Neural cell (in vitro differentiated cells): ENCODE data around the gene WDR82. TPM values are rescaled to one million over a fixed set of nuclear protein-coding genes. Genes with fewer than 3 reads are reported as not detected.

ENCODE experiments used
- H2AFZ ChIP-seq: fragments of 200-600, 300-800 bp; sonication (generic), shearing (Covaris generic); 2 replicates; pipeline ENCODE4 v1.6.0; 2014; ENCODE audit warnings: low read depth, mild to moderate bottlenecking, antibody characterized with exemption, low read length, moderate library complexity
- H3F3A ChIP-seq: fragments of 200-600 bp; shearing (Covaris generic); 2 replicates; pipeline ENCODE4 v1.6.1; 2016; ENCODE audit warnings: mild to moderate bottlenecking, moderate library complexity, mixed read lengths, antibody characterized with exemption, low read length; ENCODE audit not compliant: insufficient read depth, poor library complexity, severe bottlenecking
- H3K27ac ChIP-seq: fragments of 200-600, 300-800 bp; sonication (generic), shearing (Covaris generic); 2 replicates; pipeline ENCODE4 v1.5.1; 2014; ENCODE audit warnings: mild to moderate bottlenecking, low read length, moderate library complexity
- H3K27me3 ChIP-seq: fragments of 300-800, 200-600 bp; sonication (generic), shearing (Covaris generic); 2 replicates; pipeline ENCODE4 v1.6.0; 2014; ENCODE audit warnings: mild to moderate bottlenecking, low read depth, low read length, moderate library complexity; ENCODE audit not compliant: insufficient read depth
- H3K36me3 ChIP-seq: fragments of 300-800, 200-600 bp; sonication (generic), shearing (Covaris generic); 2 replicates; pipeline ENCODE4 v1.5.1; 2014; ENCODE audit warnings: mild to moderate bottlenecking, antibody characterized with exemption, low read length, moderate library complexity; ENCODE audit not compliant: insufficient read depth
- H3K4me2 ChIP-seq: fragments of 300-800, 200-600 bp; sonication (generic), shearing (Covaris generic); 2 replicates; pipeline ENCODE4 v1.6.0; 2014; ENCODE audit warnings: mild to moderate bottlenecking, low read length
- H3K4me3 ChIP-seq: fragments of 300-800, 200-600 bp; sonication (generic), shearing (Covaris generic); 2 replicates; pipeline ENCODE4 v1.5.1; 2014; ENCODE audit warnings: mild to moderate bottlenecking, low read length, moderate library complexity
- H3K79me2 ChIP-seq: fragments of 200-600 bp; shearing (Covaris generic); replicated peaks from 2 replicates; pipeline ENCODE4 v1.6.0; 2014; ENCODE audit warnings: mild to moderate bottlenecking, low read length, moderate library complexity; ENCODE audit not compliant: insufficient read depth
- H3K9ac ChIP-seq: fragments of 300-800, 200-600 bp; sonication (generic), shearing (Covaris generic); 2 replicates; pipeline ENCODE4 v1.6.1; 2016; ENCODE audit warnings: mild to moderate bottlenecking, low read length, mixed read lengths
- H3K9me2 ChIP-seq: fragments of 200-600 bp; shearing (Covaris generic); 2 replicates; pipeline ENCODE4 v1.6.1; 2016; ENCODE audit warnings: mild to moderate bottlenecking, low read length, mixed read lengths; ENCODE audit not compliant: insufficient read depth
- H3K9me3 ChIP-seq: fragments of 200-600, 300-800 bp; sonication (generic), shearing (Covaris generic); 2 replicates; pipeline ENCODE4 v1.6.1; 2016; ENCODE audit warnings: mild to moderate bottlenecking, mixed run types, low read length, moderate library complexity, mixed read lengths
- H4K20me1 ChIP-seq: fragments of 200-600 bp; shearing (Covaris generic); 2 replicates; pipeline ENCODE4 v1.6.1; 2016; ENCODE audit warnings: mild to moderate bottlenecking, mixed run types; ENCODE audit not compliant: insufficient read depth
- EP300 ChIP-seq: fragments of 450-650 bp; conservative IDR thresholded peaks from 2 replicates; pipeline ENCODE4 v1.6.1; 2014; ENCODE audit warnings: antibody characterized with exemption, mild to moderate bottlenecking, moderate library complexity; ENCODE audit not compliant: poor library complexity, severe bottlenecking
- EZH2 ChIP-seq: fragments of 200-600, 300-800 bp; shearing (Covaris generic), sonication (generic); IDR thresholded peaks from 2 replicates; pipeline ENCODE4 v1.6.1; 2014; ENCODE audit warnings: antibody characterized with exemption, low read length, borderline replicate concordance, mild to moderate bottlenecking; ENCODE audit not compliant: insufficient read depth, poor library complexity, severe bottlenecking
- MXI1 ChIP-seq: fragments of 450-650 bp; conservative IDR thresholded peaks from 2 replicates; pipeline ENCODE4 v1.6.1; 2014; ENCODE audit warnings: antibody characterized with exemption, mild to moderate bottlenecking; ENCODE audit not compliant: poor library complexity, severe bottlenecking
- POLR2AphosphoS5 ChIP-seq: IDR thresholded peaks from 2 replicates; pipeline ENCODE4 v1.6.1; 2012
- RAD21 ChIP-seq: fragments of 450-650 bp; conservative IDR thresholded peaks from 2 replicates; pipeline ENCODE4 v1.6.1; 2014; ENCODE audit warnings: antibody characterized with exemption, mild to moderate bottlenecking, moderate library complexity
- SMC3 ChIP-seq: fragments of 450-650 bp; conservative IDR thresholded peaks from 2 replicates; pipeline ENCODE4 v1.6.1; 2014; ENCODE audit warnings: antibody characterized with exemption, mild to moderate bottlenecking, moderate library complexity; ENCODE audit not compliant: poor library complexity
- TAF1 ChIP-seq: IDR thresholded peaks from 2 replicates; pipeline ENCODE4 v1.6.1; 2012; ENCODE audit warnings: low read depth
- polyA plus RNA-seq: library from polyadenylated mRNA; depleted of rRNA; stranded (reverse); fragments of >200 nt; gene quantifications from 2 replicates; pipeline ENCODE4 v1.2.3, GENCODE V29; 2014
- TF ChIP-seq, protein P1 (sequence below): fragments of 450-650 bp; IDR thresholded peaks from 2 replicates; pipeline ENCODE4 v1.5.1; 2014; ENCODE audit warnings: antibody characterized with exemption, mild to moderate bottlenecking, moderate library complexity; ENCODE audit not compliant: poor library complexity, severe bottlenecking
- TF ChIP-seq, protein P2 (sequence below): IDR thresholded peaks from 2 replicates; pipeline ENCODE4 v1.6.1; 2012; ENCODE audit warnings: borderline replicate concordance

WDR82 gene
- polyA plus RNA-seq, 1 donor from 2014 or later, result 163 TPM

DNA sequence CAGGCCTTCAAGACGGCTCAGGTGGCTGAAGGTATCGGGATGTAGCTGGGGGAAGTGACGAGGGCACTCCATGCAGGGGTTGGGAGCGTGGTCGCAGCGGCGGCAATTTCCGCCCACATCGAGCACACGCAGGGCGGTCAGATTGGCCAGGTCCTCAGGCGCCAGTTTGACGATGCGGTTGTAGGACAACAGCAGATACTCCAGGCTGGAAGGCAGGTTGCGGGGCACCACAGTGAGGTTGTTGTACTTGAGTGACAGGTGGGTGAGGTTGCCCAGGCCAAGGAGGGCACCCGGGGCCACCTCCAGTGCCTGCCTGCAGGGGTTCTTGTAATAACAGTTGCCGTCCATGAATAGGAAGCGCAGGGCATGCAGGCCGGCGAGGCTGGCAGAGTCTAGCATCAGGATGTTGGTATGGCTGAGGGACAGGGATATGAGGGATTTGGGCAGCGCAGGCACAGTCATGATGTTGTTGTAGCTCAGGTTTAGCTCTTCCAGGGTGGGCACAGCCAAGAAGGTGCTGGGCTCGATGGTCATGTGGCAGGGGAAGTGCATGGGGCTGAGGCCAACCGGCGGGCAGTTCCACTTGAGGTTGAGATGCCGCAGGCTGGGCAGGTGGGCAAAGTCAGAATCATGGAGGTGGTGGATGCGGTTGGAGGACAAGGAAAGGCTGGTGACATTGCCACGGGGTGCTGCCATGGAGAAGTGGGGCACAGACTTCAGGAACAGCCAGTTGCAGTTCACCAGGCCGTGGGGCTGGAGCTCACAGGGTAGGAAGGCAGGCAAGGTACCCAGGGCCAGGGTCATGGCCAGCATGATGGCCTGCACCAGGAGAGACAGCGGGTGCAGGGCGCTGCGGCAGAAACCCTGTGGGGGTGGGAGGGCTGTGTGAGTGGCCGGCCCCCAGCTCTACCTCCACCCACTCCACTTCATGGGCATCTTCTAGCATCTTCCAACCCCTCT, 54.7 kb downstream of the WDR82 start:
- no peaks in the 10 kb centered on the region for H3K79me2 ChIP-seq
- H3K4me2 ChIP-seq, result no peak overlapping the region
- H3K9ac ChIP-seq, result no peak overlapping the region
- TF ChIP-seq MXI1 (no peak), SMC3 (no peak), RAD21 (no peak), POLR2AphosphoS5 (no peak), EZH2 (no peak), EP300 (no peak), TAF1 (no peak)
- TF ChIP-seq, protein P1, sequence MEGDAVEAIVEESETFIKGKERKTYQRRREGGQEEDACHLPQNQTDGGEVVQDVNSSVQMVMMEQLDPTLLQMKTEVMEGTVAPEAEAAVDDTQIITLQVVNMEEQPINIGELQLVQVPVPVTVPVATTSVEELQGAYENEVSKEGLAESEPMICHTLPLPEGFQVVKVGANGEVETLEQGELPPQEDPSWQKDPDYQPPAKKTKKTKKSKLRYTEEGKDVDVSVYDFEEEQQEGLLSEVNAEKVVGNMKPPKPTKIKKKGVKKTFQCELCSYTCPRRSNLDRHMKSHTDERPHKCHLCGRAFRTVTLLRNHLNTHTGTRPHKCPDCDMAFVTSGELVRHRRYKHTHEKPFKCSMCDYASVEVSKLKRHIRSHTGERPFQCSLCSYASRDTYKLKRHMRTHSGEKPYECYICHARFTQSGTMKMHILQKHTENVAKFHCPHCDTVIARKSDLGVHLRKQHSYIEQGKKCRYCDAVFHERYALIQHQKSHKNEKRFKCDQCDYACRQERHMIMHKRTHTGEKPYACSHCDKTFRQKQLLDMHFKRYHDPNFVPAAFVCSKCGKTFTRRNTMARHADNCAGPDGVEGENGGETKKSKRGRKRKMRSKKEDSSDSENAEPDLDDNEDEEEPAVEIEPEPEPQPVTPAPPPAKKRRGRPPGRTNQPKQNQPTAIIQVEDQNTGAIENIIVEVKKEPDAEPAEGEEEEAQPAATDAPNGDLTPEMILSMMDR, result no peak
- TF ChIP-seq, protein P2, sequence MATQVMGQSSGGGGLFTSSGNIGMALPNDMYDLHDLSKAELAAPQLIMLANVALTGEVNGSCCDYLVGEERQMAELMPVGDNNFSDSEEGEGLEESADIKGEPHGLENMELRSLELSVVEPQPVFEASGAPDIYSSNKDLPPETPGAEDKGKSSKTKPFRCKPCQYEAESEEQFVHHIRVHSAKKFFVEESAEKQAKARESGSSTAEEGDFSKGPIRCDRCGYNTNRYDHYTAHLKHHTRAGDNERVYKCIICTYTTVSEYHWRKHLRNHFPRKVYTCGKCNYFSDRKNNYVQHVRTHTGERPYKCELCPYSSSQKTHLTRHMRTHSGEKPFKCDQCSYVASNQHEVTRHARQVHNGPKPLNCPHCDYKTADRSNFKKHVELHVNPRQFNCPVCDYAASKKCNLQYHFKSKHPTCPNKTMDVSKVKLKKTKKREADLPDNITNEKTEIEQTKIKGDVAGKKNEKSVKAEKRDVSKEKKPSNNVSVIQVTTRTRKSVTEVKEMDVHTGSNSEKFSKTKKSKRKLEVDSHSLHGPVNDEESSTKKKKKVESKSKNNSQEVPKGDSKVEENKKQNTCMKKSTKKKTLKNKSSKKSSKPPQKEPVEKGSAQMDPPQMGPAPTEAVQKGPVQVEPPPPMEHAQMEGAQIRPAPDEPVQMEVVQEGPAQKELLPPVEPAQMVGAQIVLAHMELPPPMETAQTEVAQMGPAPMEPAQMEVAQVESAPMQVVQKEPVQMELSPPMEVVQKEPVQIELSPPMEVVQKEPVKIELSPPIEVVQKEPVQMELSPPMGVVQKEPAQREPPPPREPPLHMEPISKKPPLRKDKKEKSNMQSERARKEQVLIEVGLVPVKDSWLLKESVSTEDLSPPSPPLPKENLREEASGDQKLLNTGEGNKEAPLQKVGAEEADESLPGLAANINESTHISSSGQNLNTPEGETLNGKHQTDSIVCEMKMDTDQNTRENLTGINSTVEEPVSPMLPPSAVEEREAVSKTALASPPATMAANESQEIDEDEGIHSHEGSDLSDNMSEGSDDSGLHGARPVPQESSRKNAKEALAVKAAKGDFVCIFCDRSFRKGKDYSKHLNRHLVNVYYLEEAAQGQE, result no peak
- H3F3A ChIP-seq, result no peaks in the 10 kb centered on the region
- no peak overlapping the region for H3K4me3 ChIP-seq
- no peak overlapping the region for H2AFZ ChIP-seq
- H3K27ac ChIP-seq, result no peak overlapping the region
- H3K27me3 ChIP-seq, result no peaks in the 10 kb centered on the region
- no peaks in the 10 kb centered on the region for H4K20me1 ChIP-seq
- no peaks in the 10 kb centered on the region for H3K36me3 ChIP-seq
- no peaks in the 10 kb centered on the region for H3K9me2 ChIP-seq
- H3K9me3 ChIP-seq, result no peaks in the 10 kb centered on the region

DNA sequence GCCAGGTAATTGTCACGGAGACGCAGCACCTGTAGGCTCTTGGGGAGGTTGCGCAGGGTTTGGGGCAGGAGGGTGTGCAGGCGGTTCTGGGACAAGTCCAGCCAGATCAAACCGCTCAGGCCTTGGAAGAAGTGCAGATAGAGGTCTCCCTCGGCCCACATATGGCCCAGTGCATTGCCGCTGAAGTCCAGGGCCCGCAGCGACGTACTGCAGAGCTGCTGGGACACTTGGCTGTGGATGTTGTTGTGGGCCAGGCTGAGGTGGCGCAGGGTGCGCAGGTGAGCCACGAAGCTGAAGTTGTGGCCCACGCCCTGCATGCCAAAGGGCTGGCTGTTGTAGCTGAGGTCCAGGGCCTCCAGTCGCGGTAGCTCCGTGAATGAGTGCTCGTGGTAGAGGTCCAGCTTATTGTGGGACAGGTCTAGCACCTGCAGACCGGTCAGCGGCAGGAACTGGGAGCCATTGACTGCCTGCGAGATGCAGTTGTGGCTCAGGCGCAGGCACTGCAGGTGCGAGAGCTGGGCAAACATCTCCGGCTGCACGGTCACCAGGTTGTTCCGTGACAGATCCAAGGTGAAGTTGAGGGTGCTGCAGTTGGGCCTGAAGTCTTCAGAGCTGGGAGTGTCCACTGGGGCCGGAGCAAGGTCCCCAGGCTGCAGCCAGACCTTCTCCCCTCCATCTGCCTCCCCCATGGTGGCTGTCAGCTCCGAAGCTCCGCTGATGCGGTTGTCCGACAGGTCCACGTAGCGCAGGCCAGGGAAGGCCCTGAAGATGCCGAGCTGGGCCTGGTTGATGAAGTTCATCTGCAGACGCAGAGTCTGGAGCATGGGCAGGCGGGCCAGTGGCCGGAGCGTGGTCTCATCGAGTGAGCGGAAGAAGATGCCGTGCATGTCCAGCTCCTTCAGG, 55.9 kb downstream of the WDR82 start:
- Histone ChIP-seq H3K27me3 (no peaks in the 10 kb centered on the region), H4K20me1 (no peaks in the 10 kb centered on the region), H3K4me2 (no peak overlapping the region), H3K9me2 (no peaks in the 10 kb centered on the region), H3K36me3 (no peaks in the 10 kb centered on the region), H3K9me3 (no peaks in the 10 kb centered on the region), H3K4me3 (no peak overlapping the region), H3K9ac (no peak overlapping the region), H2AFZ (no peak overlapping the region), H3K27ac (no peak overlapping the region), H3F3A (no peaks in the 10 kb centered on the region), H3K79me2 (no peaks in the 10 kb centered on the region)
- TF ChIP-seq TAF1 (no peak), EP300 (no peak), EZH2 (no peak), SMC3 (no peak), POLR2AphosphoS5 (no peak), RAD21 (no peak), MXI1 (no peak)
- TF ChIP-seq, protein P1, result no peak
- TF ChIP-seq, protein P2, result no peak
